Activated CD4-positive, CD25-positive, alpha-beta regulatory T cell treated with anti-CD3 and anti-CD28 coated beads, Interleukin-2, amount 50 U/mL, for 24 hours (primary cell): ENCODE data around the gene DCTN1.
"Not testable (repeated sequence)": the region's sequence is repeated elsewhere in the genome, so short reads cannot be mapped to it uniquely, and the experiment has no call there.

ENCODE experiments used
- ATAC-seq, 2 donors: fragments of 150-1000 bp; cut with Tn5 transposase; one replicate each; pipeline ENCODE4 v1.10.0; 2021; ENCODE audit warnings: mild to moderate bottlenecking in 1 of 2, moderate library complexity in 1 of 2

Gene DCTN1

DNA sequence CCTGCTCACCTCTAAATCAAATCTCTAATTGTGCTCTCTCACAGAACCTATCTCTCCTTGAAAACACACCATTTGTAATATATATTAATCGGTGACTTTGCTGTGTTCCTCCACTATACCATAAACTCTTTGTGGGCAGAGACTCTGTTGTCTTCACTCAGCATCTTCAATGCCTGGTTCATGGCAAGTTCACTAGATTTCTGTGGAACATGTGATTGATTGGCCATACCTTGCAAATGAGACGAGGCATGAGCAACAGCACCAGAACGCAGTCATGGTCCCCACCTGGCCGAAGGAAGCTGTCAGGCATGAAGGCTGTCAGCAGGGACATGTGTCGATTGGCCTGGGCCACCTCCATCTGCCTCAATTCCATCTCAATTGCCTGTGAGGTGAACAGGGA, 11.6 kb downstream of the DCTN1 start:
- ATAC-seq: no peak

DNA sequence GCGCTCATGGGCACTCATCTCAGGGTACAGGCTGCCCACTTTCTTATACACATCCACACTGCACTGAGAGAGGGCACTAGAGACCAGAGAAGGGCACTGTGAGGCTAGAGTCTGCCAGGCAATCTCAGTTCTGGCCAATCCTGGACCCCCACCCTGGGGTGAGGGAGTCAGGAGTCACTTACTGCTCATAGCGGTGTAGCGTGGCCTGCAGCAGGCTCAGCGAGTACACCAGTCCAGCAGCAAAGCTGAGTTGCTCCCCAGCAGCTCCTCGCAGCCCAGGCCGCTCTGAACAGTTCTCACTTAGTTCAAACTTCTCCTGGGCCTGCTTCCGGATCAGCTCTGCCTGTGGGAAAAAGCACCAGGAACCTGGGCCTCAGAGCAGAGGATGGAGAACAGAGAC, 12.3 kb downstream of the DCTN1 start:
- ATAC-seq: no peak

DNA sequence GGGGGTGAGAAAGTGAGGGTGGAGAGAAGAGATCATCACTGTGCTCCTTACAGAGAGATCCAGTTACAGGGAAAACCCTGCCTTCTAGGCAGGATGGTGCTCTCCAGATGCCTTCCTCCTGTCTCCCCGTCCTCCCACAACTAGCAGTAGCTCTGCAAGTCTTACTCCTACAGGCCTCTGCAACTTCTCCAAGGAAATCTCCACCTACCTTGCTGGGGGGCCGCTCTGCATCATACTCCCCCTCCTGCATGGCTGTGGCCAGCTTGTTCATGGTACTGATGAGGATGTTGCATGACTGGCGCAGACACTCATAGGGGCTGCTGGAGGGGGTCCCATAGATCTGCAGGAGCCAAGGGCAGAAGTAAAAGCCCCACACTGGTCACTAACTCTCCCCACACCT, 14.1 kb downstream of the DCTN1 start:
- ATAC-seq: no peak

DNA sequence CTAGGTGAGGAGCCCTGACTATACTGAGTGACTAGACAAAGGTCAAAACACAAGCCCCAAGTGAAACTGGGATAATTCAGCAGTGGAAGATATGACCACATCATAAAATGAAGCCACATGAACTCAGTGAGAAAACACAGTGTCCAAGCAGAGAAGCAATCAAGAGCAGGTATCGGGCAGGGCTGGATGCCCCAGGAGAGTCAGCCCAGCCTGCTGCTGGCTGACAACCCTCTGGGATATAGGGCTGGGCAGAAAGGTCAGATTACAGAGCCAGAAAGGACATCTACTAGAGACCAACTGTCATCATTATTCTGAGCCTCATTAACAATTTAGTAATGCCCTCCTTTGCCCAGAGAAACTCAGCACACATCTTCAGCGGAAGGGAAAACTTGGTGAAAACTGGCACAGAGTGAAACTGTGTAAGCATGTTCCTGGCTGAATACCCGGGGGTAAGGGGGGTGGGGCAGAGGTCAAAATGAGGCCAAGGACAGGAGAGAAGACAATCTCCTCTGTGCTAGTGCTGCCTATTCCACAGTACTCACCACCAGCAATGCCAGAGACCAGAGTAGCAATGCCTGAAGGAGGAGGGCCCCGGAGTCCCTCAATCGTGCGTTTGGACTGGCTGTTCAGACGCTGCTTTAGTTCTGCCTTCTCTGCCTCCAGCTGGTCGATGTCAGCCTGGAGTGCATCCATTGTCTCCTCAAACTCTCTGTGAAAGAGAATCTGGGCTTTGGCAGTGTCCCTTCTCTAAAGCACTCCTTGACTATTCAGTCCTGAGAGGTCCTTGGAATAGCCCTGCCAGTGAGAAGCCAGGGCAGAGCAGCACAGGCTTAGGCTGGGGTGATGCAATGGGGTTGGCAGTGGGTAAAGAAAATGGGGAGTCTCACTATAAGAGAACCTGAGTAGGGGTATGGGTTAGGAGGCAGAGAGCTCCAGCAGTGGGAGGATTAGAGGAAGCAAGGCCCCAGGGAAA, 15.3 kb downstream of the DCTN1 start:
- no peak for ATAC-seq

DNA sequence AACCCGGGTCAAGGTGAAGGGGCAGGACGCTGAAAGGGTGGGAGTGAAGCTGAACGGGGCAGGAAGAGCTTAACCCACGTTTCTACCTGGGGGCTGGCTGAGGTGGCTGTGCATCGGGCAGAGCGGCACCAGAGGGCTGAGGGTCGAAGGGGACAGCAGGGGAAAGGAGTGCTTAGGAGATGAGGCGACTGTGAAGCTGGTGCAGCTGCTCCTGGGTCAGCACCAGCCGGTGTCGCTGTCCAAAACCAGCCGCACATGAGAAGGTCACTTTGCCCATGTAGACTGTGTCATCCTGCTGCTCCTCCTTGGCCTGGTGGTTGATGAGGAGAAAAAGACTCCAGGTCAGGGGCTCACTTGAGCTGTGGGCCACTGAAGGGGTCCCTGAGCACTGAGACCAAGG, 18.8 kb downstream of the DCTN1 start:
- ATAC-seq: no peak

DNA sequence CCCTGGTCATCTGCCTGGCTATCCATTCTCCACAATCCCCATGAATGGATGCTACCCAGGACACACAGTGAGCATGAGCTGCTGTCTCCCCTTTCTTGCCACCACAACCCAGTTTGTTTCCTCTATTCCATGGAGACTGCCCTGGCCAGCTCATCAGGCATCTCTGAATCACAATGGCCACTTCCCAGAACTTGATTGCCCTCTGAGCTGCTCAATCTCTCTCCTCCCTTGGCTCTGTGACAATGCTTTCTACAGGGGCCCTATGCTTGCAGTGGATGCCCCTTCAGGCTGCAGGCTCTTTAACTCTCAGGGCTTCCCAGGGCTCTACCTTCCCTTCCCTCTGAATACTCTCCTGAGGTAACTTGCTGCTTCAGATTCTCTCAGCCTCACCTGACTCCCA, 22.5 kb downstream of the DCTN1 start:
- ATAC-seq: no peak

DNA sequence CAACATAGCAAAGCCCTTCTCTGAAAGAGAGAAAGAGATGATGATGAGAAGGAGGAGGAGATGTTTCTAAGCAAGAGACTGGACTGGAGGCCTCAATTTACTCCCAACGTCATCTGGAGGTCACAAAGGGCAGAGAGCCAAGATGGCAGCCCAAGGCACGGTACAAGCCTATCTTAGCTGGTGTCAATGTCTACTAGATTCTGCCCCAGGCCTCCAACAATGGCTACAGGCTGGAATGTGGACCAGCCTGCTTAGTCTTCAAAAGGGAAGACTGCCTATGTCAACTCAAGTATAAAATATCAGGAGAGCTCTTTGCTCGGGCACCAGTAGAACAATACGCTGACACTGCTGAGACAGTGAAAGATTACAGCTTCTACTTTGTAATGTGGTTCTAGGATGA, 30.2 kb downstream of the DCTN1 start:
- no peak for ATAC-seq

DNA sequence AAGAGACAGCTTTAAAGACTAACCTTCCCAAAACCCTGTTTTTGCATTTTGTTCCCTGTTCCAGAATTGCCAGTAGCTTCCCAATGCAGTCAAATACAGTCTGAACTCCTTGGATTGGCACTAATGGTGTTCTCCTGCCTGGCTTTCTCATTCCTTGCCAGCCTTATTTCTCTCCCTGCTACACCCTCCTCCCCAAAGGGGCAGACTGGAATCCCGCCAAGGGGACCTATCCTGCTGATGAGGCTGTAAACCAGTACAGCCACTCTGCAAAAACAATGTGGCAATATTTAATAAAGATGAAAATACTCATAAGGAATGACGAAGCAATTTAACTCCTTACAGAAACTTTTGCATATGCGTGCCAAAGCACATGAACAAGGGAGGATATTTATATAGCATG, 32.4 kb downstream of the DCTN1 start:
- no peak for ATAC-seq

DNA sequence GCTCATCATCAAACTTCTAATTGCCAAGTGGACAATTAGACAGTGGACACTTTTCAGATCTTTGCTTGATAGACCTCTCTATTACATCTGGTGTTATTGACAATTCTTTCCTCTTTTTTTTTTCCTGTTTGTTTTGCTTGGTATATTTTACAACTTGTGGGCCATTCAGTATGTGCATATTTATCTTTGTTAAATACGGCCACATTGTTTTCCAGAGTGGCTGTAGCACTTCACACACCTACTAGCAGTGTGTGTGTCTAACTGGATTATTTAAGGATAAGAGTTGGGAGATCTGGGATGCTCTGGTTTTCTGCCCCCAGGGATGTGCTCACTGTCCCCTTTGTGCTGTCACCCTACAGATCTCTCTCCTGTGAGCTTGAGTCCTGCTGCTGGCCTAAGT, 32.8 kb downstream of the DCTN1 start:
- no peak for ATAC-seq

DNA sequence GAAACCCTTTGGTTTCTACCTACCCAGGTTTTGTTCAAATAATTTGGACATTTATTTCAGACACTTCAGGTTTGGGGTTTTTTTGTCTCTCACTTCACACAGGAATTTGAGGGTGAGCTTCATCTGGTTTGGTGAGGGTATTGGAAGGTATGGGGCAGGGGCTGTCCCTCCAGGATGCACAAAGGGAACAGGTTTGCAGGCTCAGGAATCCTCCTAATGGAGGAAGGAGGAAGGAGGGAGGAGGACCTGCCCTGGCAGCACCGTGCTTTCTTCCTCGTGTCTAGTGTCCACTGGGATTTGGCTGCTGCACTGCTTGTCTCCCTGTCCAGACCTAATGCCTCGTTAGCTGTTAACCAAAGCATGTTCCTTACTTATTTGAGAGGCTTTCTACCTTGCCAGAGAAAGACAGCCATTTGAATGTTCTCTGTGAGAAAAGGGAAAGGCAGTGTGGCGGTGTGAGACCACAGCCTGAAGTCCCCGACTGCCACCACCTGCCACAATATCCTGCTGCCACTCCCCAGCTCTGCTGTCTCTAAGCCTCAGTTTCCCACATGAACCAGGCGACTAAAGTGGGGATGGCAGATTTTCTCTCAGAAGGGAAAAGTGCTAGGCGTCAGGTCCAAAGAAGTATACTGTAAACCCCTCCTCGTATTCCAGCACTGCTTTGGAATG, 34.7 kb downstream of the DCTN1 start:
- no peak for ATAC-seq

DNA sequence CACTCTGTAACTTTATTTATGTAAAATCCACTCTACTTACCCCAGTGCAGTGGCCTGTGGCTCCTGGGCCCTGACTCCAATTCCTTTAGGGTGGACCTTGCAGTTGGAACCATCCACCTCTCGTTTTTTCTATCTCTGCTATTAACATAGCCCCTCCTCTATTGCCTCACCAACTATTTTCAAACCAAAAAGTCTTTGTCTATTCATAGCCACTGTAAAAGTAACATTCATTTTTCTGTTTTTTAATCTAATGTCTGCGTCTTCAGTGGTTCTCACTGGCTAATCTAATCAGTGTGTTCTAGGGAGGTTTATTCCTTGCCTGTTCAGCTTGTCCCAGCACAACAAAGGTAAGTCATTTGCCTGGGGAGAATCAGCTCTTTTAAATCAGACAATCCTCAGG, 36.8 kb downstream of the DCTN1 start, which contains the start of gene SLC4A5:
Gene SLC4A5 (minus strand): TSS at position 101 of the 400 bp plus-strand sequence. CDS start 28,393 bp downstream, outside the sequence.
- no peak for ATAC-seq

DNA sequence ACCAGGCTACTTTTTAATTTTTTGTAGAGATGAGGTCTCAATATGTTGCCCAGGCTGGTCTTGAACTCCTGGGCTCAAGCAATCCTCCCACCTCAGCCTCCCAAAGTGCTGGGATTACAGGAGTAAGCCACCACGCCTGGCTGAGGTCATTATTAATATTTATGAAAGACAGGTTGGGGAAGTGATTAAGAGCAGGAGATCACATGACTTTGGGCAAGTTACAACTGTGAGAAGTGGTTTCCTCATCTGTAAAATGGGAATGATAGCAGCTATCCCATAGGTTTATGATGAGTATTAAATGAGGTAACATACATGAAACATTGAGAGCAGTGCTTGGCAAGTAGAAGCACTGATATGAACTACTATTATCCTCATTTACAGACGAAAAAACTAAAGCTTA, 43.9 kb downstream of the DCTN1 start:
- ATAC-seq: not testable (repeated sequence)

DNA sequence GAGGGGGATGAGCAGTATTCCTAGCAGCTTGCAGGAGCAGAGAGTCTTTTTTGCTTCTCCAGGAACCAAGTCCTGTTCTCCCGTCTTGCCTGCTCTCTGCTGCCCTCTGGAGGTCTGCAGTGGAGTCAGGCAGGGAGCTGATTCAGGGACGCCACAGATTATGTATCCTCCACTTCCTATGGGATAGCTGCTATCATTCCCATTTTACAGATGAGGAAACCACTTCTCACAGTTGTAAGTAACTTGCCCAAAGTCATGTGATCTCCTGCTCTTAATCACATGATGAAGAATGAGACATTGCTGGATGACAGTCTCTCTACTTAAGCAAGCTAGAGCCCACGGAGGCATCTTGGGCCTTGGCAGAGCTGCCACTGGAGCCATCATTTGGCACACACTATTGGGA, 45.2 kb downstream of the DCTN1 start:
- peak; percentile 55 for ATAC-seq

DNA sequence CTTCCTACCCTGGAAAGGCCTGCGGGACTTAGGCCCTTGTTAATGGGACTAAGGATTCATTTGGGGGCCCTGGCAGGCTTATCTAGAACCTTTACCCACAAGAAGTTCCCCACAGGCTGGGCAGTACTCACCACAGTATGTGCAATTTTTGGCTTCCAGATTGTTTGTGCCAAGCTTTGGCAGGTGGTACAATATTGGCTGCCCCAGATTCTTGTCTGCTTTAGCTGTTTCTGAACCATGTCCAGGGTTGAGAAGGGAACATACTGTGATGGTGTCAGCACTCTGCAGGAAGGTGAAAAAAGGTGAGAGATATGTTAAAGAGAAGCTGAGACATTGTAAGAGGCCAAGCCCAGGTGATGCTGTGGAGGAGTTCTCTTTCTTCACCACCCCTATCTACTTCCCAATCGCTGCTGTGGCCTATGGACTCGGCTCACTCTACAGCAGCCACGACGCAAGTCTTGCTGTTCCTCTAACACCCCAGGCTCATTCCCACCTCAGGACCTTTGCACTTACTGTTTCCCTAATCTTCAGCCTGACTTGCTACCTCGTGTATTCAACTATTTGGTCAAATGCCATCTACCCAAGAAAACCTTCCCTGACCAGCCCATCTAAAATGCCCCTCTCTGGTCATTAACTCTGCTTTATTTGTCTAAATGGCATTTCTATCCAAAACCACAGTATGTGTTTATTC, 46.1 kb downstream of the DCTN1 start:
- ATAC-seq: no peak

DNA sequence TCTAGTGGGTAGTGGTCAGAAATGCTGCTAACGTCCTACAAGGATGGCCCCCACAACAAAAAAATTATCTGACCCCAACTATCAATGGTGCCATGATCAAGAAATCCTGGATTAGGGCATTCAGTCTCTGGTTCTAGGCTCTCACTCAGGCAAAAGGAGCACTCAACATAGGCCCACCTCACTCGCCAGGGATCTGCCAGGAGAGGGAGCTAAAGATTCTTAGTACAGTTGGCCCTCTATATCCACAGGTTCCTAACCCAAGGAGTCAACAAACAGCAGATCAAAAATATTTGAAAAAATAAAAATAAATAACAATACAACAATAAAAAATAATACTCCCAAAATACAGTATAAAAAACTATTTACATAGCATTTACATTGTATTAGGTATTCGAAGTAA, 46.9 kb downstream of the DCTN1 start:
- ATAC-seq: no peak

DNA sequence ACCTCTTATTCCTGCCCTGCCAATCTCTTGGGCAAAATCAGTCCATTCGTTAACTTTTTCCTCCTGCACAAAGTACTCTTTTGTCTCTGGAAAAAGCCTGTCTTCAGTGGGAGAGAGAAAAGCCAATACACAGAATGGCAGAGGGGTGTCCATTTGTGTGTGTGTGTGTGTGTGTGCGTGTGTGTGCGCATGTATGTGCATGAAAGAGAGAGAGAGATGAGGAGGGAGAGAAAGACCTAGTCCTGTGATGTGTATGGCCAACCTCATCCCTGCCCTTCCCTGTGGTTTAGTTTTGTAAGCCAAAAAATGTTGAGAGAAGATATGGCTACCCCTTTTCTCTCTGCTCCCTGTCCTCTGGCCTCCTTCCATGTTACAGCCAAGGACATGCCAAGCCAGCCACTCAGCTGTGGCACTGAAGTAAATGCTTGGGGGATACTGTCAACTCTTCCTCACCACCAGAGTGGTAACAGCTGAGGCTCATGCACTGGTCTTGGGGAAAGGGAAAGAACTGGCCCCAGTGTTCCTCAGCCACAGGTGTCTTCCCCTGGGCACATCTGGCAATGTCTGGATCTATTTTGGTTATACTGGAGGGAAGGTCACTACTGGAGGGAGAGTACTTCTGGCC, 47.4 kb downstream of the DCTN1 start:
- ATAC-seq: no peak

DNA sequence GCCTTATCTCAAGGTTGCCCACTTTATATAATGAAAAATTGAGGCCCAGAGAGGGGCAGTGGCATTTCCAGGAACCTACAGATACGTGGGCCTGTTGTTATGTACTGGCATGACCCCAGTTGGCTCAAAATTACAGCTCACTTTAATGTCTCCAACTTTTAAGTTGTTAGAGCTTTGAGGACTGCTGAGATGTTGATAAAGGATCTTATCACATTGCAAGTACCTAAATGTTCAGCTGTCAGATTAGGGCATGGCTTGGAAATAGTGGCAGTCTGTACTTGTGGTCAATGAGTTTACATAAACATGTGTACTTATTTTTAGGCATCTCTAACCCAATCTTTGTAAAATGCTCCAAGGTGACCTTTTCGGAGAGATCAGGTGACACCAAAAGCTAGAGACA, 51.5 kb downstream of the DCTN1 start:
- no peak for ATAC-seq

DNA sequence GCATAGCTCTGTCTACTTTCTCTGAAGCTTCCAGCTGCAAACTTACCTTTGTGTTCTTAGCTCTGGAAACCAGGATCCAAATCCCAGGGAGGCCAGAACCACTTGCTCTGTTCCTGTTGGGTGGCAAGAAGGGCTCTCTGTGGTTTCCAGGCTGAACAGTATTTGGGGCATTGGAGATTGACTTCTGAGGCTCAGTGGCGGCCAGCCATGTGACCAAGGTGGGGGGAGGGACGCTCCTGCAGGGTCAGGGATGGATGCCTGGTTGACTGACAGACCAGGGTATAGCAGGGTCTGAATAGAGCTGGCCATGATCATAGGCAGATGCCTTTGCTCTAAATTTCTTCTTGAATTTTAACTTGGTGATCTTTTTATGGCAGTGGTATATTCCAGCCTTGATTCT, 52.0 kb downstream of the DCTN1 start:
- no peak for ATAC-seq

DNA sequence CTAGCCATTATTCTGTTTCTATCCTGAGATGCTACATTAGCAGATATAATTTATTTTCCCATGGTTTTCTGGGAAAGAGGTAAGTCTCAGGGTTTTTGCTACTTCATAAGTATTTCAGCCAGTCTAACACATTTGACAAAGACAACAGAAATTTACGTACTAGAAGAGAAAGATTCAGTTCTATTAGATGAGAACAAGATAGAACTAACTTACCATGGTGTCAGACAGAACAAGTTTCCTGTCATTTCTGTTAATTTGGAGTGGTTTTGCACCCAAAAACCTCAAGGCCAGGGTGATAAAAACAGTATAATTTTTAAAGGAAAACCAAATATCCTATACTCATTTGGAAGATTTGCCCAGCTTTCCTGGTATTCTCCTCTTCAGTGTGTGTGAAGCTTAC, 52.5 kb downstream of the DCTN1 start:
- ATAC-seq: no peak

DNA sequence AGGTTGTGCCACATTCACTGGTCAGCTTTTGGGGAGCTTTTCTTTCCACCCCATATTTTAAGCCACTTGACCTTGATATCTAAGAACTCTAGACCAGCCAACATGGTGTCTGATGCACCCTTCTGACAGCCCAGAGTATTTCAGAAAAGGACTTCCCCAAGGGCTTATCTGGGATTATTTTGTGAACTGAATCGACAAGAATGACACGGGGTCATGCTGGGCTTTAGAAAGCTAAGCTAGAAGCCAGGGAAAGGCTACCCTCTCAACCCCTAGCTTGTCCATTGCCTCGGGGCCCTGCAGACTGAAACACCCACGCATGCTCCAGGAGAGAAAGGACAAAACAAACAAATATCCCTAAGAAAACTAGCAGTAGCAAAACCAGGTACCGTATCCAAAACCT, 52.9 kb downstream of the DCTN1 start:
- ATAC-seq: no peak

DNA sequence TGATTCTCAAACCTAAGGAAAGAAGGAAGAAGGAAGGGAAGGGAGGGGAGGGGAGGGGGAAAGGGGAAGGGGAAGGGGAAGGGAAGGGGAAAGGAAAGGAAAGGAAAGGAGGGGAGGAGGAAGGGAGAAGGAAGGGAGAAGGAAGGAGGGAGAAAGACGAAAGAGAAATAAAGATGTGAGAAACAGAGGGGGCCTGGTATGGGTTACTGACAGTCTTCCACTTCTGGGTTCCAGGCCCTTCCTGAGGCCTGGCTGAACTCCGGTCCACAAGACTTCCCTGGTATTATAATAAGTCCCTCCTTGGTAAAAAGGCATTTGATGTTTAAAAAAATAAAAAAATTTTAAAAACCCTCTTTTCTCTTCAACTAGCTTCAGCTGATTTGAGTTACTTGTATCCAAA, 54.3 kb downstream of the DCTN1 start:
- no peak for ATAC-seq

DNA sequence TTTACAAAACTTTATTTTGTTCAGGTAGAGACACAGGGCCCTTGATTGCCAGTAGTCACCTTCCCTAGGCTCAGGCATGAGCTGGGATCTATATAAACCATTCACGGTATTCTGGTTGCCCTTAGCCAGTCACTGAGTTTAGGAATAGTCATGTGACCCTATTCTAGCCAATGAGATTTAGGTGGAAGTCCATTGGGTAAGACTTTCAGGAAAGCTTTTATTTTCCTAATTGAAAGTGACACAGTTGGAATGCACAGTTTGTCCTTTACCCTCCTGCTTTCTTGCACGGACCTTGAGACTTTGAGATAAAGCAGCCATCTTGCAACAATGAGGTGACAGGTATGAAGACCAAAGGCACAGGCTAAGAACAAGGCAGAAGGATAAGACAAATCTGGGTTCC, 58.4 kb downstream of the DCTN1 start:
- ATAC-seq: no peak

DNA sequence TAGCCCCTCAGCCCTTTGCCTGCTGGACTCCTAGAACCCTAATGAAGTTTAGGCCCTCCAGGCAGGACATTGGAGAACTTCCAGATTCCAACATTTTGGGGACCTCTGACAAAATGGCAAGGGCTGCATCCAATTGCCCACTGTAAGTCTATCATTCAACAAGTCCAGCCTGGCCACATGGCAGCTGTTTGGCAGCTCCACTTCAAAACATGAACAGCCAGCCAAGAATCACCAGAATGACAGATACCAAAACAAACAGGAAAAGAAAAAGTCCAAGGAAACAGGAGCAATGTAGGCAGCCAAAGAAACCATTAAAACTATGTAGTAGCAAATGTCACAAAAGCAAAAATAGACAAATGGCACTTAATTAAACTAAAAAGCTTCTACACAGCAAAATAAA, 62.4 kb downstream of the DCTN1 start:
- no peak for ATAC-seq
